Thyroid gland (tissue), 4 donors: ENCODE results near the gene CDC123.

ENCODE experiments used
- CTCF ChIP-seq, 6 experiments: fragments of 200-600 bp in 3 of 6; fragments of 450-650 bp in 3 of 6; sonication (generic) in 3 of 6; IDR thresholded peaks; one replicate each; pipeline ENCODE4 v1.5.1; 2016 to 2019; ENCODE audit warnings: antibody characterized with exemption in 6 of 6, mild to moderate bottlenecking in 2 of 6, inconsistent platforms in 1 of 6, moderate library complexity in 1 of 6
- POLR2A ChIP-seq, 2 donors: fragments of 450-650 bp; IDR thresholded peaks; one replicate each; pipeline ENCODE4 v1.6.1; 2017; ENCODE audit warnings: antibody characterized with exemption in 2 of 2, mild to moderate bottlenecking in 2 of 2, moderate library complexity in 1 of 2

- TF ChIP-seq CTCF (IDR thresholded peaks at IDR 0.05) (peak; percentile 48 to 91 (median 72)), POLR2A (IDR thresholded peaks at IDR 0.05) (no peak)
These were observed 68.4 kb downstream of the CDC123 start for GRCh38 chr10:12264204-12264940.
